Ovary (tissue), 9 donors: ENCODE results near the gene INPP5E. TPM values are rescaled to one million over a fixed set of nuclear protein-coding genes. Genes with fewer than 3 reads are reported as not detected.
"Not testable (repeated sequence)": the region's sequence is repeated elsewhere in the genome, so short reads cannot be mapped to it uniquely, and the experiment has no call there.

Experiments
- DNase-seq, 5 donors: peaks; one replicate each; pipeline ENCODE4 v3.0.0-alpha.2; 2019 to 2020
- H3K27ac ChIP-seq, 2 donors: fragments of 200-600 bp; one replicate each; pipeline versions ENCODE4 v1.5.1 to v1.8.0; 2019 to 2022
- H3K27me3 ChIP-seq: fragments of 200-600 bp; one replicate; pipeline ENCODE4 v1.8.0; 2022
- H3K36me3 ChIP-seq: fragments of 200-600 bp; sonication (generic); one replicate; pipeline ENCODE4 v1.5.1; 2019
- H3K4me1 ChIP-seq: one replicate; pipeline ENCODE4 v1.8.1; 2013; ENCODE audit warnings: mild to moderate bottlenecking, moderate library complexity; ENCODE audit not compliant: insufficient read depth
- H3K4me3 ChIP-seq: fragments of 200-600 bp; sonication (generic); one replicate; pipeline ENCODE4 v1.5.1; 2017
- H3K9me3 ChIP-seq, 2 donors: fragments of 200-600 bp in 1 of 2; sonication (generic) in 1 of 2; one replicate each; pipeline versions ENCODE4 v1.5.1 to v1.8.1; 2013 to 2019; ENCODE audit warnings: mild to moderate bottlenecking in 1 of 2, moderate library complexity in 1 of 2
- EP300 ChIP-seq: sonication (generic); formaldehyde crosslinking; IDR thresholded peaks from one replicate; pipeline ENCODE4 v1.6.1; 2017; ENCODE audit warnings: antibody characterized with exemption
- POLR2A ChIP-seq: fragments of 450-650 bp; IDR thresholded peaks from one replicate; pipeline ENCODE4 v1.6.1; 2017; ENCODE audit warnings: antibody characterized with exemption, mild to moderate bottlenecking, moderate library complexity
- WGBS, 3 donors: extraction: QIAGEN DNeasy Blood & Tissue Kit in 1 of 3; methylation state at CpG; one replicate each; pipeline versions ENCODE4 v1.1.5 to v1.1.7; 2013 to 2017; 5-methylcytosine and 5-hydroxymethylcytosine counted together
- intact Hi-C, 4 donors: fragments of 100-400 bp; cut with DNase I; formaldehyde crosslinking; loops; one replicate each; pipeline versions ENCODE4 v1.11.0 to v1.15.1; 2022 to 2023
- polyA plus RNA-seq, 2 donors: library from polyadenylated mRNA; stranded (reverse); fragments of 200-250 nt in 1 of 2; fragments of 350-450 nt in 1 of 2; fragmentation: Illumina TruSeq in 1 of 2; extraction: RNeasy Lipid Tissue Mini Kit (QIAGEN cat#74804) in 1 of 2; gene quantifications; one replicate each; pipeline ENCODE4 v1.2.3, GENCODE V29; 2013 to 2014
- total RNA-seq, 7 donors: library from RNA; depleted of rRNA in 2 of 7; stranded (reverse); fragments of >200 nt in 2 of 7; fragmentation: NEBNext Ultra II Directional in 3 of 7; extraction: Animal tissue kit (Norgen Biotek cat#: 25700) in 3 of 7; gene quantifications; one replicate each; pipeline versions ENCODE4 v1.1.0 to v1.2.4, GENCODE V29; 2016 to 2023
- TF ChIP-seq, protein P1 (sequence below), 3 donors: fragments of 450-650 bp in 2 of 3; fragments of 200-600 bp in 1 of 3; IDR thresholded peaks; one replicate each; pipeline versions ENCODE4 v1.5.1 to v1.8.0; 2016 to 2022; ENCODE audit warnings: antibody characterized with exemption in 3 of 3, mild to moderate bottlenecking in 1 of 3
- donor health status: DM: no; HTN: no; CAD: no; lungs with moderate emphysema.
- donor health status: DM: no; HTN: no; CAD: no.
- donor health status: Bipolar disorder and iron deficiency.
- donor health status: DM: yes; HTN: yes; CAD: no.
- donor health status: DM: no; HTN: no; CAD: no.
- donor health status: DM: yes; HTN: yes; CAD: no.

INPP5E gene
- total and polyA plus RNA-seq, 9 donors = 3.4 to 18.5 (median 15.0) TPM

DNA sequence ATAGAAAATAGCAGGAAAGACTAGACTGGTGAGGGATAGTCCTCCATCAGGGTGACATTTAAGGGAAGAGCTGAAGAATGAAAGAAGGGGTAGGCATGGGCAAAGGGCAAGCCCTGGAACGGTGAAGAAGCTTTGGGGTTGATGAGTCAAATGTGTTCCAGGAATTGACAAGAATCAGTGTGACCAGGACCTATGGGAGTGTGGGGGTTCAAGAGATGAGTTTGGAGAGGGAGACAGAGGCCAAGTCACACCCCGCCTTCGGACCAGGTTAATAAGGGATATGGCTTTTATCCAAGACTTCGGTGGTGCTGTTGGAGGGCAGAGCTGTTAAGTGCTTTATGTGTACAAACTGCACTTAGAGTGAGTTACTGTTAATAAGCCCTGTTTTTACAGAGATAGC is 28.3 kb downstream of the INPP5E start:
- WGBS, 3 donors = 16 to 26% (median 21%) methylated on average over 4 of the region's 4 CpGs
- H3K4me3 ChIP-seq = peak overlapping the region; percentile 92
- no peaks in the 10 kb centered on the region for H3K27me3 ChIP-seq
- no peak overlapping the region for H3K27ac ChIP-seq
- intact Hi-C loops = no loop called here
- H3K4me1 ChIP-seq = peaks cover 2% of the 10 kb centered on the region
- DNase-seq = no peak
- no peaks in the 10 kb centered on the region for H3K36me3 ChIP-seq
- TF ChIP-seq EP300 = no peak
- H3K9me3 ChIP-seq = no peaks in the 10 kb centered on the region

DNA sequence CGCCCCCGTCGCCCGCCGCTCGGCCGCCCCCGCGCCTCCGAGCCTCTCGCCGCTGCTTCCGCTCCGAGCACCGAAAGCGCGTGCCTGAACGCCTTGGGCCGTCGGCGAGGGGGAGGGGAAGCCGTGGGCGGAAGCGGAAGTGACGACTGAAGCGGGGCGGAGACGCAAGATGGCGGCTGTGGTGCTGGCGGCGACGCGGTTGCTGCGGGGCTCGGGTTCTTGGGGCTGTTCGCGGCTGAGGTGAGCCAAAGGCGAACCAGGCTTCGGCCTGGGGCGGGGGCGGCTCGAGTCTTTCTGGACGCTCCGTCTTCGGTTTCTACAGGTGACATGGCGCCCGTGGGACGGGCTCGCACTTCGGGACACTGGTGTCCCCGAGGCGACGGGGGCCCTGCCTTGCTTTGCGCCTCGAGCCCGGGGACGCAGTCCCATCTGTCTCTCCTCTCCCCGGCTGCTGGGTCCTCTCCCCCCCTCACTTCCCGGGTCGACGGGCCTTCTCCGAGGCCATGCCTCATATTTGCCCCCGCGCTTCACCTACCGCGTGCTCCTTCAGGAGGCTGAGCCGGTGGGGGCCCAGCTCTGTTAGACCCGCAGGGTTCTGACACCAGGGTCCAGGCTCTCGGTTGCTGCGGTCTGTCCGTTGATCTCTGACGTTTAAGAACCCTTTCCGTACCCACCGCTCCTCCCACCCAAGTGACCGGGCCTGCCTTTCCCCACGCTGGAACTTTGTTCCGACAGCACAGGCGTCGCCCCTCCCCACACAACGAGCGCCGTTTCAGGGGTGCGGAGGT is 29.0 kb downstream of the INPP5E start, which contains the start of the genes ENTR1 and PMPCA:
Gene ENTR1 (minus strand): TSS at position 115 of the 788 bp plus-strand sequence. CDS start 217 bp downstream, outside the sequence.
Gene PMPCA (plus strand): TSS at position 159 of the 788 bp plus-strand sequence. CDS start 11 bp downstream, at position 170.
- H3K36me3 ChIP-seq = no peaks in the 10 kb centered on the region
- H3K27ac ChIP-seq = peak within 1 kb of the TSS; percentile 71 to 74
- intact Hi-C loops = no loop called here
- TF ChIP-seq POLR2A (peak; percentile 93), EP300 (no peak)
- no peaks in the 10 kb centered on the region for H3K27me3 ChIP-seq
- H3K9me3 ChIP-seq = no peaks in the 10 kb centered on the region
- WGBS, 3 donors = 0% methylated on average over 49 to 83 of the region's 83 CpGs
- peak within 1 kb of the TSS; percentile 92 for H3K4me3 ChIP-seq
- peak; percentile 90 to 95 (median 94) for DNase-seq
- peaks cover 2% of the 10 kb centered on the region for H3K4me1 ChIP-seq

DNA sequence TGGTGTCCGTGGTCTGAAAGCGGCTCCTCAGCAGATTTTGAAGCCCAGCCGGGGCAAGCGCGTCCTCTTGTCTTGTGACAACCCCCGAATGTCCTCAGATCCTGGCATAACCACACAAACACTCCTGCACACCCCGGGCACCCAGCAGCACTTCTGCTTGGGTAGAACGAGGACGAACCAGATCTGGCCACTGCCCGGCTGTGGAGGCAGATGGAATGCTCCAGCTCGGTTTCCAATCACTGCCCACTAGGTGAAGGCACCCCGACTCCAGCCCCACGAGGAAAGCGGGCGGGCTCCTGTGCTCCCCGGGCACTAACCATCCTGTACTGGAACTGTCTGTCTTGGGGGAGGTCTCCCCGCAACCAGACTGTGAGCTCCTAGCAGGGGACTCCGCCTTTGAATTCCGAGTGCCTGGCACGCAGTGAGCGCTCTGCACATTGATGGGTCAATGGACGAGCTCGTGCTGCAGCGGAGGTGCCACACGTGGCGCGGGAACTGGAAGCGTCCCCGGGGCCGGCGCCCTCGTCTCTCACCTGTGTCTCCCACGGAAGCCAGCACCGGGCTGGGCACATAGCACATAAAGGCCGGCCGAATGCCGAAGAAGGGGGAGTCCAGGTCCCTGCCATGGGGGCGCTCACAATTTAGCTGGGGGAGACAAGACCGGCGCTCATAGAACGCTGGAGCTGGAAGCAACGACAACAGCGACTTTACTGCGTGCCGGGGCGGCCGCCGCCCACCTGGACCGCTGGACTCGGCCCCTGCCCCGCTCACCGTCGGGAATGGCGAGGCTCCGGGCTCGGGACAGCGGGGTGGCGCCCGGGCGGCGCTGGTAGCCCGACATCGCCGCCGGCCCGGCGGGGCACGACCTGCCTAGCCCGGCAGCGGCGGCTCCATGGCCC is 29.8 kb downstream of the INPP5E start:
- intact Hi-C loops = no loop called here
- H3K27ac ChIP-seq = peak overlapping the region in 1 of 2 donors; percentile 28

DNA sequence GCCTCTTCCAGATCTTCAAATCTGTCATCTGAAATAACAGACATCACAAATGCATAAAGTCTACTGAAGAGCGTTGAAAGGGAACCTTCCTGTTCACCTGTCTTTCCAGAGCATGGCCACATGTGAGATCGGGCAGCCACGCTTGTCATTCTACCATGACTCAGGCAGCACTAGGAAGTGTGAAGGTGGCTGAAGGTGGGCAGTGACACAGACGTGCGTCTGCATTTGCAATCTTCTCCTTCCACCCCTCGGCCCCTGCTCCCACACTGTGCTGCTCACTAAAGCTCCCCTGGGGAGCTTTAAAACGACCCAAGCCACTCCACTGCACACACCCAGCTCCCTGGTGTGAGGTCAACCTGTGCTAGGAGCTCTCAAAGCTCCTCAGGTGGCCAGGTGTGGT is 31.7 kb downstream of the INPP5E start:
- Histone ChIP-seq H3K36me3 (no peaks in the 10 kb centered on the region), H3K27ac (no peak overlapping the region), H3K9me3 (no peaks in the 10 kb centered on the region), H3K27me3 (no peaks in the 10 kb centered on the region), H3K4me3 (no peak overlapping the region), H3K4me1 (peaks cover 2% of the 10 kb centered on the region)
- no peak for TF ChIP-seq EP300
- TF ChIP-seq, protein P1, sequence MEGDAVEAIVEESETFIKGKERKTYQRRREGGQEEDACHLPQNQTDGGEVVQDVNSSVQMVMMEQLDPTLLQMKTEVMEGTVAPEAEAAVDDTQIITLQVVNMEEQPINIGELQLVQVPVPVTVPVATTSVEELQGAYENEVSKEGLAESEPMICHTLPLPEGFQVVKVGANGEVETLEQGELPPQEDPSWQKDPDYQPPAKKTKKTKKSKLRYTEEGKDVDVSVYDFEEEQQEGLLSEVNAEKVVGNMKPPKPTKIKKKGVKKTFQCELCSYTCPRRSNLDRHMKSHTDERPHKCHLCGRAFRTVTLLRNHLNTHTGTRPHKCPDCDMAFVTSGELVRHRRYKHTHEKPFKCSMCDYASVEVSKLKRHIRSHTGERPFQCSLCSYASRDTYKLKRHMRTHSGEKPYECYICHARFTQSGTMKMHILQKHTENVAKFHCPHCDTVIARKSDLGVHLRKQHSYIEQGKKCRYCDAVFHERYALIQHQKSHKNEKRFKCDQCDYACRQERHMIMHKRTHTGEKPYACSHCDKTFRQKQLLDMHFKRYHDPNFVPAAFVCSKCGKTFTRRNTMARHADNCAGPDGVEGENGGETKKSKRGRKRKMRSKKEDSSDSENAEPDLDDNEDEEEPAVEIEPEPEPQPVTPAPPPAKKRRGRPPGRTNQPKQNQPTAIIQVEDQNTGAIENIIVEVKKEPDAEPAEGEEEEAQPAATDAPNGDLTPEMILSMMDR (IDR thresholded peaks at IDR 0.05) = no peak
- no peak for TF ChIP-seq POLR2A
- 84 to 90% (median 87%) methylated on average over 7 of the region's 7 CpGs for WGBS, 3 donors
- intact Hi-C loops = no loop called here
- no peak for DNase-seq

More for the DNA sequence above, 29.8 kb downstream of the INPP5E start:
- peak in 2 of 5 donors; percentile 51 to 60 for DNase-seq
- Histone ChIP-seq H3K4me3 (peak overlapping the region; percentile 92), H3K4me1 (peaks cover 2% of the 10 kb centered on the region), H3K9me3 (no peaks in the 10 kb centered on the region), H3K36me3 (no peaks in the 10 kb centered on the region), H3K27me3 (no peaks in the 10 kb centered on the region)
- TF ChIP-seq, protein P1 (IDR thresholded peaks at IDR 0.05) = no peak
- no peak for TF ChIP-seq POLR2A
- 6 to 14% (median 7%) methylated on average over 49 to 71 of the region's 71 CpGs for WGBS, 3 donors

DNA sequence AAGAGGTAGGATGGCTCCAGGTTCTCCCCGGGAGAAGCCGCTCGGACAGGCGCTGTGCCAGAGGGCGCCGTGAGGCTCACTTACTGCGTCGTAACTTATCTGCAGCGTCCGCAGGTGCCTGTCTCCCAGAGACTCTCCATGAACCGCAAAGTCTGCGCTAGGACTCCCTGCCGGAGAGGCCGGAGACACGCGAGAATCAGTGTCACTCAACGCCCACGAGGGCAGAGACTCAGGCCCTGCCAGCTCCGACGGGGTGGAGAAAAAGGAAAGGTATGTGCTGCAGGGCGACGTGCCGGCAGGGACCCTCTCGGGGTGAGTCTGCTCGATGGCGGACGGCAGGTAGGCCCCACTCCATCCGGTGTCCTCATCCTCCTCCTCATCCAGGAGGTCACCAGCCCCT is 32.6 kb downstream of the INPP5E start:
- H3K27me3 ChIP-seq, H3K4me1 ChIP-seq, DNase-seq, H3K9me3 ChIP-seq, H3K4me3 ChIP-seq, H3K36me3 ChIP-seq, intact Hi-C loops, H3K27ac ChIP-seq: not testable (repeated sequence)
- 85 to 89% (median 87%) methylated on average over 28 of the region's 28 CpGs for WGBS, 3 donors

DNA sequence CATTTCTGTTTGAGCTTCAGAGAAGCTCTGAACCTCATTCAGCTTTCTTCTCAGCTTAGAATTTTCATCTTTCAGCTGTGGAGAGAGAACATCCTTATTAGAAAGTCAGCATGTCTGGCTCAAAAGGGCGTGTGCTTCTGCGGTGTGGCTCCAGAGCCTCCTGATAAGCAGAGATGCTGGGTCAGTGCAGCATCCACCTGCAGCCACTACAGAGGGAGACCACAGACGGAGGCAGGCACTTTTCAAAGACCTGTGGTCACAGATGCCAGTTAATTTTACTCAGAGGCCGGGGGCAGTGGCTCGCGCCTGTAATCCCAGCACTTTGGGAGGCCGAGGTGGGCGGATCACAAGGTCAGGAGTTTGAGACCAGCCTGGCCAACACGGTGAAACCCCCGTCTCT is 33.7 kb downstream of the INPP5E start:
- H3K27me3 ChIP-seq, H3K27ac ChIP-seq, H3K36me3 ChIP-seq, H3K9me3 ChIP-seq, H3K4me1 ChIP-seq, H3K4me3 ChIP-seq, intact Hi-C loops, DNase-seq: not testable (repeated sequence)
- WGBS, 3 donors = 78 to 83% (median 80%) methylated on average over 10 of the region's 10 CpGs
